Glutamatergic neuron (in vitro differentiated cells): ENCODE measurements around the gene ADH4. TPM values are rescaled to one million over a fixed set of nuclear protein-coding genes. Genes with fewer than 3 reads are reported as not detected.
"Not testable (repeated sequence)": the region's sequence is repeated elsewhere in the genome, so short reads cannot be mapped to it uniquely, and the experiment has no call there.

Experiments used
- DNase-seq: peaks from one replicate; pipeline ENCODE4 v3.0.0; 2022
- H3K27ac Mint-ChIP-seq: one replicate; pipeline ENCODE4 v1.8.0; 2020; ENCODE audit warnings: mild to moderate bottlenecking, mixed read lengths, inconsistent platforms; ENCODE audit not compliant: unreplicated experiment
- H3K27me3 Mint-ChIP-seq: one replicate; pipeline ENCODE4 v1.8.0; 2020; ENCODE audit warnings: mild to moderate bottlenecking, moderate library complexity, mixed read lengths, inconsistent platforms; ENCODE audit not compliant: unreplicated experiment
- H3K36me3 Mint-ChIP-seq: one replicate; pipeline ENCODE4 v1.8.0; 2020; ENCODE audit warnings: mild to moderate bottlenecking, mixed read lengths, inconsistent platforms; ENCODE audit not compliant: unreplicated experiment
- H3K4me1 Mint-ChIP-seq: one replicate; pipeline ENCODE4 v1.8.0; 2020; ENCODE audit warnings: mild to moderate bottlenecking, low read depth, mixed read lengths, inconsistent platforms; ENCODE audit not compliant: unreplicated experiment
- H3K4me3 Mint-ChIP-seq: one replicate; pipeline ENCODE4 v1.8.0; 2020; ENCODE audit warnings: mild to moderate bottlenecking, mixed read lengths, inconsistent platforms; ENCODE audit not compliant: unreplicated experiment
- H3K9me3 Mint-ChIP-seq: one replicate; pipeline ENCODE4 v1.8.0; 2020; ENCODE audit warnings: mild to moderate bottlenecking, moderate library complexity, mixed read lengths, inconsistent platforms; ENCODE audit not compliant: unreplicated experiment
- total RNA-seq: library from RNA; stranded (reverse); fragmentation: NEBNext Ultra II Directional; extraction: Animal tissue kit (Norgen Biotek cat#: 25700); gene quantifications from one replicate; pipeline ENCODE4 v1.2.1, GENCODE V29; 2021; ENCODE audit not compliant: unreplicated experiment
- TF ChIP-seq, protein P1 (sequence below): fragments of 200-600 bp; sonication (generic); IDR thresholded peaks from one replicate; pipeline ENCODE4 v1.5.0; 2021; ENCODE audit not compliant: partially characterized antibody, unreplicated experiment

ADH4 gene
- total RNA-seq, 1 donor from 2014 or later = not detected

DNA sequence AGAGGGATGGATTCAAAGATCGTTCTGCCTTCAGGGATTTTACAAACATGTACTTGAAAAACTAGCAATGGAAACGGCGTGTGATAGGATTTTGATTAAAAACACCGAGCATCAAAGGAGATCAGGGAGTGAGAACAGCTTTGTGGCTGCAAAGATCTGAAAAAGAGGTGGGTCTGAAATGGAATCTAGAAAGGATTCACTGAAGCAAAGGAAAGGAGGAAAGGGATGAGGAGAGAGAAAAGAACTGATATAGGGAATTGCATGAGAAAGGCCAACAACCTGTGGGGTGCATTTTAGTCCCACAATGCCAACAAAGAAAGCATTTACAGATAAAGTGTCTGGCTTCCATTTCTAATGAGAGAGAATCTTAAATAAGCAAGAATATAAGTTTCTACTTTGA lies 23.1 kb downstream of the ADH4 start:
- Mint-ChIP-seq H3K9me3 (peaks cover 2% of the 10 kb centered on the region), H3K4me3 (no peak overlapping the region), H3K27me3 (no peaks in the 10 kb centered on the region), H3K27ac (no peak overlapping the region), H3K36me3 (peaks cover 5% of the 10 kb centered on the region), H3K4me1 (no peaks in the 10 kb centered on the region)
- no peak for DNase-seq
- TF ChIP-seq, protein P1, sequence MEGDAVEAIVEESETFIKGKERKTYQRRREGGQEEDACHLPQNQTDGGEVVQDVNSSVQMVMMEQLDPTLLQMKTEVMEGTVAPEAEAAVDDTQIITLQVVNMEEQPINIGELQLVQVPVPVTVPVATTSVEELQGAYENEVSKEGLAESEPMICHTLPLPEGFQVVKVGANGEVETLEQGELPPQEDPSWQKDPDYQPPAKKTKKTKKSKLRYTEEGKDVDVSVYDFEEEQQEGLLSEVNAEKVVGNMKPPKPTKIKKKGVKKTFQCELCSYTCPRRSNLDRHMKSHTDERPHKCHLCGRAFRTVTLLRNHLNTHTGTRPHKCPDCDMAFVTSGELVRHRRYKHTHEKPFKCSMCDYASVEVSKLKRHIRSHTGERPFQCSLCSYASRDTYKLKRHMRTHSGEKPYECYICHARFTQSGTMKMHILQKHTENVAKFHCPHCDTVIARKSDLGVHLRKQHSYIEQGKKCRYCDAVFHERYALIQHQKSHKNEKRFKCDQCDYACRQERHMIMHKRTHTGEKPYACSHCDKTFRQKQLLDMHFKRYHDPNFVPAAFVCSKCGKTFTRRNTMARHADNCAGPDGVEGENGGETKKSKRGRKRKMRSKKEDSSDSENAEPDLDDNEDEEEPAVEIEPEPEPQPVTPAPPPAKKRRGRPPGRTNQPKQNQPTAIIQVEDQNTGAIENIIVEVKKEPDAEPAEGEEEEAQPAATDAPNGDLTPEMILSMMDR = no peak

DNA sequence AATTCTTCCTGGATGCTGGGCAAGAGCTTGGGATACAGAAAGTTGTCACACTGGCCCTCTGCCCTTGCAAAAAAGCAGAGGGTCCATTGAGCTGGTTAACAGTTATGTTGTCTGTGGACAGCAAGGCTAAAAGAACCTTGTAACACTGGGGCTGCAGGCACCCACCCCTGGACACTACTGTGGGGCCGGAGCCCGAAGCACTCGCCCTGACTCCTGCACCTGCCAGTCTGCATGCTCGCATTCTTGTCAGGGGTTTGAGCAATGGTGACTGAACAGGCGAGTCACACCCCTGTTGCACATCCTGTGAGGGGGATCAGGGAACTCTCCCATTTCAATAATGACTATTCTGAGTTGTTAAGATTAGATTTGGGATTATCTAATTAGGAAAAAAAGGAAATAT lies 23.6 kb downstream of the ADH4 start:
- Mint-ChIP-seq H3K9me3 (peaks cover 2% of the 10 kb centered on the region), H3K27me3 (no peaks in the 10 kb centered on the region), H3K4me1 (no peaks in the 10 kb centered on the region), H3K27ac (no peak overlapping the region), H3K4me3 (no peak overlapping the region), H3K36me3 (peaks cover 5% of the 10 kb centered on the region)
- TF ChIP-seq, protein P1 = no peak
- no peak for DNase-seq

DNA sequence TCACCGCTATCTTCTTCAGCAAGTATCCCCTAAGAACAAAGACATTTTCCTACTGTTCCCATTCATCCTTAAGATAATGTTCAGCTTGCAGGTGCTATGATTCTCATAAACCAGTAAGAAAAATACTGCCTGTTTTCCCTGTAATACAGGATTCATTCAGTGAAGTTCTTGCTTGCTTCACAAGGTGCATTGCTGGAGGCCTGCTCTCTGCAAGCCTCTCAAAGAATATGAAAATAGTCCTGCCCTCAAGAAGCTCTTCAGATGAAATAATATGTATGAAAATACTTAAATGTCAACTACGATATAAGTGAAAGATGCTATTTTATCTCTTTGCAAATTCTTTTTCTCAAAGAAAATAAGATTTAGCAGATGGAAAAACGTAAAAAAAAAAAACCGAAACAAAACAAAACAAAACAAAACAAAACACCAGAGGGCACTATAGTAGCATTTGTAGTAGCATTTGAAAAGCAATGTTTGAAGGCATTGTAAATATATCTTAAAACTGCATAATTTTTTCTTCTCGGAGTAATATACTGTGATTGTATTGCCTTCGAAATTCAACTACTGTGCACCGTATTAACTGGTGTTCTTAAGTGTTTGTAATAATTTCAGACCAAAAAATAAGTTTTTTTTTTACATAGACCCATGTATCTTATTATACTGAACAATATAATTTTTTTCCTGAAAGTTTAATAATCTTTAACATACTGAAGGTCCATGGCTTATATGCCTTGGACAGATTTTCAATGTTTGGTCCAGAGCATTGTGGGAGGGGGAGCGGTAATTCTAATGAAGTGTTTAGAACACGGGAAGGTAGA lies 26.0 kb downstream of the ADH4 start:
- H3K27ac Mint-ChIP-seq = no peak overlapping the region
- no peaks in the 10 kb centered on the region for H3K27me3 Mint-ChIP-seq
- no peak for DNase-seq
- no peak overlapping the region for H3K4me3 Mint-ChIP-seq
- no peaks in the 10 kb centered on the region for H3K9me3 Mint-ChIP-seq
- no peaks in the 10 kb centered on the region for H3K4me1 Mint-ChIP-seq
- TF ChIP-seq, protein P1 = no peak
- peaks cover 5% of the 10 kb centered on the region for H3K36me3 Mint-ChIP-seq

DNA sequence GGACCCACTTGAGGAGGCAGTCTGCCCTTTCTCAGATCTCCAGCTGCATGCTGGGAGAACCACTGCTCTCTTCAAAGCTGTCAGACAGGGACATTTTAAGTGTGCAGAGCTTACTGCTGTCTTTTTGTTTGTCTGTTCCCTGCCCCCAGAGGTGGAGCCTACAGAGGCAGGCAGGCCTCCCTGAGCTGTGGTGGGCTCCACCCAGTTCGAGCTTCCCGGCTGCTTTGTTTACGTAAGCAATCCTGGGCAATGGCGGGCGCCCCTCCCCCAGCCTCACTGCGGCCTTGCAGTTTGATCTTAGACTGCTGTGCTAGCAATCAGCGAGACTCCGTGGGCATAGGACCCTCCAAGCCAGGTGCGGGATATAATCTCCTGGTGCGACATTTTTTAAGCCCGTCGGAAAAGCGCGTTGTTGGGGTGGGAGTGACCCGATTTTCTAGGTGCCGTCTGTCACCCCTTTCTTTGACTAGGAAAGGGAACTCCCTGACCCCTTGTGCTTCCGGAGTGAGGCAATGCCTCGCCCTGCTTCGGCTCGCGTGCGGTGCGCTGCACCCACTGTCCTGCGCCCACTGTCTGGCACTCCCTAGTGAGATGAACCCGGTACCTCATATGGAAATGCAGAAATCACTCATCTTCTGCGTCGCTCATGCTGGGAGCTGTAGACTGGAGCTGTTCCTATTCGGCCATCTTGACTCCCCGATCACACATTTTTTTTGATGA lies 26.8 kb downstream of the ADH4 start:
- H3K27ac Mint-ChIP-seq, H3K36me3 Mint-ChIP-seq, H3K9me3 Mint-ChIP-seq, H3K4me1 Mint-ChIP-seq, H3K4me3 Mint-ChIP-seq, H3K27me3 Mint-ChIP-seq, DNase-seq: not testable (repeated sequence)

GRCh38 chr4:99109286-99109685 lies 34.8 kb downstream of the ADH4 start:
- H3K4me3 Mint-ChIP-seq, H3K27me3 Mint-ChIP-seq, H3K4me1 Mint-ChIP-seq, H3K27ac Mint-ChIP-seq, H3K9me3 Mint-ChIP-seq, H3K36me3 Mint-ChIP-seq, DNase-seq: not testable (repeated sequence)

DNA sequence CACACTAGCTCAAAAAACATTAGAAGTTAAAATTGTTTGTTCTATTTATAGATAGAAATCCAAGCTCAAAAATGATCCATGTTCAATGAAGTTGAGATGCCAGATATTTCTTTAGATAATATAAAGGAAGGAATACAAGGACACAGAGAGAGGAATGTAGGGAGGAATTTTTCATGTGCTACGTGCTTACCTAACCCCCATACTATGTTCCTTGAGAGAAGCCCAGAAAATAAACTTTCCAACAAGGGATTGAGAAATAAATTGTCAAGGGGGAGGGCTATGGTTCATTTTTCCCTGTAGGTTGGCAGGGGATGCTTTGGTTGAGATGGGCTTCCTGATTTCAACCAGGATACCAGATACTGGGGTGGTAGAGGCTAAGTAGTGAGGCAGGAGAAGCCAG lies 39.9 kb downstream of the ADH4 start:
- peaks cover 10% of the 10 kb centered on the region for H3K9me3 Mint-ChIP-seq
- H3K27me3 Mint-ChIP-seq = no peaks in the 10 kb centered on the region
- H3K4me3 Mint-ChIP-seq = no peak overlapping the region
- H3K36me3 Mint-ChIP-seq = peaks cover 6% of the 10 kb centered on the region
- H3K27ac Mint-ChIP-seq = no peak overlapping the region
- no peak for DNase-seq
- TF ChIP-seq, protein P1 = no peak
- H3K4me1 Mint-ChIP-seq = no peaks in the 10 kb centered on the region
